H9 (cell line): ENCODE results near the gene MS4A18. TPM values are rescaled to one million over a fixed set of nuclear protein-coding genes. Genes with fewer than 3 reads are reported as not detected.
A peak's percentile ranks its signal among the peaks of the same experiment; 100 is the strongest.

Source experiments
- DNase-seq: peaks from one replicate; pipeline ENCODE4 v3.0.0-alpha.2; 2017
- H2AFZ ChIP-seq: one replicate; pipeline ENCODE4 v1.6.1; 2013; ENCODE audit warnings: mild to moderate bottlenecking, low read length, control low read depth, moderate library complexity
- H2AK5ac ChIP-seq: 2 replicates; pipeline ENCODE4 v1.6.1; 2013; ENCODE audit warnings: low read length, control low read depth, mixed read lengths; ENCODE audit not compliant: insufficient read length
- H2BK120ac ChIP-seq: one replicate; pipeline ENCODE4 v1.6.1; 2013; ENCODE audit warnings: low read depth, mild to moderate bottlenecking, low read length, control low read depth, inconsistent platforms; ENCODE audit not compliant: poor library complexity, severe bottlenecking
- H2BK12ac ChIP-seq: 2 replicates; pipeline ENCODE4 v1.6.1; 2013; ENCODE audit warnings: low read length, control low read depth, mixed read lengths, low read depth; ENCODE audit not compliant: insufficient read length
- H2BK15ac ChIP-seq: 2 replicates; pipeline ENCODE4 v1.6.1; 2013; ENCODE audit warnings: low read depth, low read length, control low read depth
- H2BK20ac ChIP-seq: one replicate; pipeline ENCODE4 v1.6.1; 2013; ENCODE audit warnings: low read depth, mild to moderate bottlenecking, low read length, control low read depth, inconsistent platforms; ENCODE audit not compliant: poor library complexity, severe bottlenecking
- H2BK5ac ChIP-seq: 2 replicates; pipeline ENCODE4 v1.6.1; 2013; ENCODE audit warnings: low read length, control low read depth, mixed read lengths; ENCODE audit not compliant: insufficient read length
- H3K14ac ChIP-seq: 2 replicates; pipeline ENCODE4 v1.6.1; 2013; ENCODE audit warnings: low read length, control low read depth; ENCODE audit not compliant: insufficient read depth
- H3K18ac ChIP-seq: 2 replicates; pipeline ENCODE4 v1.6.1; 2013; ENCODE audit warnings: low read depth, mild to moderate bottlenecking, mixed read lengths, low read length, control low read depth; ENCODE audit not compliant: insufficient read length
- H3K23ac ChIP-seq: 2 replicates; pipeline ENCODE4 v1.6.1; 2013; ENCODE audit warnings: low read length, control low read depth, mixed read lengths, low read depth; ENCODE audit not compliant: insufficient read length
- H3K23me2 ChIP-seq: 2 replicates; pipeline ENCODE4 v1.6.1; 2013; ENCODE audit warnings: low read depth, mild to moderate bottlenecking, mixed read lengths, low read length, control low read depth; ENCODE audit not compliant: insufficient read length, poor library complexity, severe bottlenecking
- H3K27ac ChIP-seq: 2 replicates; pipeline ENCODE4 v1.5.1; 2013; ENCODE audit warnings: low read length, control low read depth, mixed read lengths, low read depth; ENCODE audit not compliant: insufficient read length
- H3K27me3 ChIP-seq: 2 replicates; pipeline ENCODE4 v1.6.1; 2013; ENCODE audit warnings: low read length, control low read depth, inconsistent platforms; ENCODE audit not compliant: insufficient read depth
- H3K4ac ChIP-seq: 2 replicates; pipeline ENCODE4 v1.6.1; 2013; ENCODE audit warnings: low read depth, mild to moderate bottlenecking, control low read depth, inconsistent platforms, low read length, moderate library complexity
- H3K4me1 ChIP-seq: 2 replicates; pipeline ENCODE4 v1.6.1; 2013; ENCODE audit warnings: low read length, control low read depth, inconsistent platforms; ENCODE audit not compliant: insufficient read depth
- H3K4me2 ChIP-seq: 2 replicates; pipeline ENCODE4 v1.6.1; 2013; ENCODE audit warnings: low read length, control low read depth, mixed read lengths; ENCODE audit not compliant: insufficient read length, insufficient read depth
- H3K56ac ChIP-seq: 2 replicates; pipeline ENCODE4 v1.6.1; 2013; ENCODE audit warnings: low read depth, mild to moderate bottlenecking, mixed read lengths, low read length, control low read depth; ENCODE audit not compliant: insufficient read length
- H3K79me1 ChIP-seq: 2 replicates; pipeline ENCODE4 v1.6.1; 2013; ENCODE audit warnings: low read depth, mild to moderate bottlenecking, moderate library complexity, low read length, control low read depth, inconsistent platforms; ENCODE audit not compliant: insufficient read depth, poor library complexity, severe bottlenecking
- H3K79me2 ChIP-seq: 2 replicates; pipeline ENCODE4 v1.6.1; 2013; ENCODE audit warnings: low read length, control low read depth, inconsistent platforms; ENCODE audit not compliant: insufficient read depth
- H3K9ac ChIP-seq: 2 replicates; pipeline ENCODE4 v1.6.1; 2013; ENCODE audit warnings: low read length, control low read depth, mixed read lengths; ENCODE audit not compliant: insufficient read length; ENCODE audit errors: extremely low read depth
- H3K9me3 ChIP-seq: one replicate; pipeline ENCODE4 v1.6.1; 2013; ENCODE audit warnings: low read depth, low read length, inconsistent platforms; ENCODE audit not compliant: control insufficient read depth
- H3T11ph ChIP-seq: one replicate; pipeline ENCODE4 v1.6.1; 2013; ENCODE audit warnings: mild to moderate bottlenecking, low read length, control low read depth, inconsistent platforms
- H4K20me1 ChIP-seq: one replicate; pipeline ENCODE4 v1.6.1; 2013; ENCODE audit not compliant: control insufficient read depth, insufficient read length, insufficient read depth
- H4K5ac ChIP-seq: 2 replicates; pipeline ENCODE4 v1.6.1; 2013; ENCODE audit warnings: low read depth, mild to moderate bottlenecking, mixed read lengths, low read length, control low read depth; ENCODE audit not compliant: insufficient read length
- H4K8ac ChIP-seq: replicated peaks from 2 replicates; pipeline ENCODE4 v1.6.1; 2013; ENCODE audit warnings: low read length, control low read depth, mixed read lengths, low read depth; ENCODE audit not compliant: insufficient read length
- H4K91ac ChIP-seq: 2 replicates; pipeline ENCODE4 v1.6.1; 2013; ENCODE audit warnings: low read depth, mild to moderate bottlenecking, moderate library complexity, mixed read lengths, low read length, control low read depth; ENCODE audit not compliant: insufficient read length
- H3K27ac Mint-ChIP-seq, 3 experiments: 2 replicates in 2 of 3; 3 replicates in 1 of 3; pipeline ENCODE4 v1.8.0; 2020 to 2021; ENCODE audit warnings: mixed read lengths in 3 of 3, mild to moderate bottlenecking in 1 of 3, moderate library complexity in 1 of 3
- H3K27me3 Mint-ChIP-seq: 2 replicates; pipeline ENCODE4 v1.8.0; 2021; ENCODE audit warnings: low read depth, mild to moderate bottlenecking, moderate library complexity, mixed read lengths
- H3K36me3 Mint-ChIP-seq, 3 experiments: 2 replicates in 2 of 3; 3 replicates in 1 of 3; pipeline ENCODE4 v1.8.0; 2020 to 2021; ENCODE audit warnings: low read depth in 3 of 3, mixed read lengths in 3 of 3; ENCODE audit not compliant: insufficient read depth in 1 of 3
- H3K4me1 Mint-ChIP-seq, 2 experiments: 2 replicates each; pipeline ENCODE4 v1.8.0; 2020; ENCODE audit warnings: mixed read lengths in 2 of 2
- H3K4me3 Mint-ChIP-seq, 2 experiments: 2 replicates in 1 of 2; 3 replicates in 1 of 2; pipeline ENCODE4 v1.8.0; 2020 to 2021; ENCODE audit warnings: mild to moderate bottlenecking in 2 of 2, mixed read lengths in 2 of 2, moderate library complexity in 1 of 2
- H3K9me3 Mint-ChIP-seq, 2 experiments: 2 replicates in 1 of 2; 3 replicates in 1 of 2; pipeline ENCODE4 v1.8.0; 2020; ENCODE audit warnings: mild to moderate bottlenecking in 2 of 2, mixed read lengths in 2 of 2, moderate library complexity in 1 of 2
- WGBS: extraction: QIAGEN DNeasy Blood & Tissue Kit; methylation state at CpG from one replicate; pipeline ENCODE4 v1.1.7; 2013; ENCODE audit warnings: missing lambda C conversion rate, low lambda C conversion rate, mixed read lengths; ENCODE audit not compliant: insufficient read length; ENCODE audit errors: extremely low coverage; 5-methylcytosine and 5-hydroxymethylcytosine counted together
- total RNA-seq: library from RNA; stranded (reverse); gene quantifications from 2 replicates; pipeline ENCODE4 v1.2.1, GENCODE V29; 2021
- TF ChIP-seq, protein P1 (sequence below): fragments of 200-600 bp; sonication (generic); conservative IDR thresholded peaks from 3 replicates; pipeline ENCODE4 v1.8.0; 2021; ENCODE audit warnings: antibody characterized with exemption, mild to moderate bottlenecking

MS4A18 gene
- total RNA-seq, 1 experiment from 2014 or later = not detected

GRCh38 chr11:60775420-60775961, 51.0 kb downstream of the MS4A18 start:
- Histone ChIP-seq H3K27ac (no peak overlapping the region), H4K91ac (no peak overlapping the region), H3K4me1 (no peaks in the 10 kb centered on the region), H3K79me1 (no peaks in the 10 kb centered on the region), H2BK12ac (no peak overlapping the region), H2AK5ac (no peak overlapping the region), H3T11ph (no peak overlapping the region), H3K4ac (no peak overlapping the region), H3K79me2 (no peaks in the 10 kb centered on the region), H2BK20ac (no peak overlapping the region), H3K9me3 (no peaks in the 10 kb centered on the region), H3K23me2 (no peaks in the 10 kb centered on the region), H3K56ac (no peak overlapping the region), H2BK15ac (no peak overlapping the region), H4K20me1 (no peaks in the 10 kb centered on the region), H3K18ac (no peak overlapping the region), H2AFZ (no peak overlapping the region), H4K5ac (no peak overlapping the region), H3K23ac (no peak overlapping the region), H3K4me2 (no peak overlapping the region), H3K9ac (no peak overlapping the region), H4K8ac (no peak overlapping the region), H2BK120ac (no peak overlapping the region), H2BK5ac (no peak overlapping the region), H3K14ac (no peak overlapping the region), H3K27me3 (no peaks in the 10 kb centered on the region)
- H3K27ac Mint-ChIP-seq = peak overlapping the region in 1 of 3 experiments; percentile 75; a peak in 1 of 7 replicates
- no CpG with 5 or more reads among the region's 15 CpGs for WGBS
- H3K9me3 Mint-ChIP-seq = peaks cover 0 to 2% of the 10 kb centered on the region in 2 experiments; a peak in 1 of 5 replicates
- TF ChIP-seq, protein P1, sequence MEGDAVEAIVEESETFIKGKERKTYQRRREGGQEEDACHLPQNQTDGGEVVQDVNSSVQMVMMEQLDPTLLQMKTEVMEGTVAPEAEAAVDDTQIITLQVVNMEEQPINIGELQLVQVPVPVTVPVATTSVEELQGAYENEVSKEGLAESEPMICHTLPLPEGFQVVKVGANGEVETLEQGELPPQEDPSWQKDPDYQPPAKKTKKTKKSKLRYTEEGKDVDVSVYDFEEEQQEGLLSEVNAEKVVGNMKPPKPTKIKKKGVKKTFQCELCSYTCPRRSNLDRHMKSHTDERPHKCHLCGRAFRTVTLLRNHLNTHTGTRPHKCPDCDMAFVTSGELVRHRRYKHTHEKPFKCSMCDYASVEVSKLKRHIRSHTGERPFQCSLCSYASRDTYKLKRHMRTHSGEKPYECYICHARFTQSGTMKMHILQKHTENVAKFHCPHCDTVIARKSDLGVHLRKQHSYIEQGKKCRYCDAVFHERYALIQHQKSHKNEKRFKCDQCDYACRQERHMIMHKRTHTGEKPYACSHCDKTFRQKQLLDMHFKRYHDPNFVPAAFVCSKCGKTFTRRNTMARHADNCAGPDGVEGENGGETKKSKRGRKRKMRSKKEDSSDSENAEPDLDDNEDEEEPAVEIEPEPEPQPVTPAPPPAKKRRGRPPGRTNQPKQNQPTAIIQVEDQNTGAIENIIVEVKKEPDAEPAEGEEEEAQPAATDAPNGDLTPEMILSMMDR = peak; percentile 93
- H3K4me3 Mint-ChIP-seq = peak overlapping the region in 1 of 2 experiments; percentile 39; a peak in 1 of 5 replicates
- peak; percentile 94 for DNase-seq
- H3K27me3 Mint-ChIP-seq = peaks cover 13% of the 10 kb centered on the region
- H3K4me1 Mint-ChIP-seq = peaks cover 4 to 7% of the 10 kb centered on the region in 2 experiments; a peak in 3 of 4 replicates
- H3K36me3 Mint-ChIP-seq = no peaks in the 10 kb centered on the region
